Osteocyte (in vitro differentiated cells): ENCODE data around the gene UBE3C. TPM values are rescaled to one million over a fixed set of nuclear protein-coding genes. Genes with fewer than 3 reads are reported as not detected.

Experiments
- DNase-seq: peaks from one replicate; pipeline ENCODE4 v3.0.0; 2021; ENCODE audit warnings: mixed read lengths; ENCODE audit not compliant: unreplicated experiment; ENCODE audit errors: extremely low spot score
- H3K27ac Mint-ChIP-seq: one replicate; pipeline ENCODE4 v1.8.0; 2021; ENCODE audit warnings: mild to moderate bottlenecking, mixed read lengths; ENCODE audit not compliant: unreplicated experiment
- H3K27me3 Mint-ChIP-seq: one replicate; pipeline ENCODE4 v1.8.0; 2021; ENCODE audit warnings: mixed read lengths; ENCODE audit not compliant: unreplicated experiment
- H3K36me3 Mint-ChIP-seq: one replicate; pipeline ENCODE4 v1.8.0; 2021; ENCODE audit warnings: mixed read lengths; ENCODE audit not compliant: unreplicated experiment
- H3K4me1 Mint-ChIP-seq: one replicate; pipeline ENCODE4 v1.8.0; 2021; ENCODE audit warnings: mixed read lengths; ENCODE audit not compliant: unreplicated experiment
- H3K4me3 Mint-ChIP-seq: one replicate; pipeline ENCODE4 v1.8.0; 2021; ENCODE audit warnings: mild to moderate bottlenecking, moderate library complexity, mixed read lengths; ENCODE audit not compliant: unreplicated experiment
- H3K9me3 Mint-ChIP-seq: one replicate; pipeline ENCODE4 v1.8.0; 2021; ENCODE audit warnings: mixed read lengths; ENCODE audit not compliant: unreplicated experiment
- CTCF ChIP-seq: fragments of 200-600 bp; sonication (generic); IDR thresholded peaks from 2 replicates; pipeline ENCODE4 v1.5.0; 2021; ENCODE audit warnings: antibody characterized with exemption, mild to moderate bottlenecking, moderate library complexity
- total RNA-seq: library from RNA; stranded (reverse); gene quantifications from 2 replicates; pipeline ENCODE4 v1.2.1, GENCODE V29; 2021

Gene UBE3C
- total RNA-seq, 1 donor from 2014 or later = 59.6 TPM

GRCh38 chr7:157267516-157267915 is 128.8 kb downstream of the UBE3C start:
- H3K4me3 Mint-ChIP-seq = no peak overlapping the region
- no peak for DNase-seq
- no peaks in the 10 kb centered on the region for H3K9me3 Mint-ChIP-seq
- peaks cover 40% of the 10 kb centered on the region for H3K36me3 Mint-ChIP-seq
- peaks cover 16% of the 10 kb centered on the region for H3K4me1 Mint-ChIP-seq
- no peaks in the 10 kb centered on the region for H3K27me3 Mint-ChIP-seq
- no peak overlapping the region for H3K27ac Mint-ChIP-seq
- TF ChIP-seq CTCF = no peak

- Mint-ChIP-seq H3K4me3 (no peak overlapping the region), H3K9me3 (no peaks in the 10 kb centered on the region), H3K36me3 (peaks cover 39% of the 10 kb centered on the region), H3K27me3 (no peaks in the 10 kb centered on the region), H3K27ac (no peak overlapping the region), H3K4me1 (peaks cover 20% of the 10 kb centered on the region)
- no peak for TF ChIP-seq CTCF
- no peak for DNase-seq
Measured at GRCh38 chr7:157267956-157268355, 129.2 kb downstream of the UBE3C start.

GRCh38 chr7:157268540-157268939 is 129.8 kb downstream of the UBE3C start:
- DNase-seq = no peak
- H3K27me3 Mint-ChIP-seq = no peaks in the 10 kb centered on the region
- H3K36me3 Mint-ChIP-seq = peaks cover 37% of the 10 kb centered on the region
- peaks cover 26% of the 10 kb centered on the region for H3K4me1 Mint-ChIP-seq
- H3K4me3 Mint-ChIP-seq = no peak overlapping the region
- TF ChIP-seq CTCF = no peak
- no peak overlapping the region for H3K27ac Mint-ChIP-seq
- H3K9me3 Mint-ChIP-seq = no peaks in the 10 kb centered on the region

- Mint-ChIP-seq H3K9me3 (no peaks in the 10 kb centered on the region), H3K27ac (peak overlapping the region; percentile 23), H3K4me1 (peaks cover 28% of the 10 kb centered on the region), H3K27me3 (no peaks in the 10 kb centered on the region), H3K4me3 (no peak overlapping the region), H3K36me3 (peaks cover 37% of the 10 kb centered on the region)
- DNase-seq = no peak
- no peak for TF ChIP-seq CTCF
Measured at GRCh38 chr7:157269341-157270059, 130.8 kb downstream of the UBE3C start.

- no peak for DNase-seq
- H3K27me3 Mint-ChIP-seq = no peaks in the 10 kb centered on the region
- TF ChIP-seq CTCF = no peak
- no peaks in the 10 kb centered on the region for H3K9me3 Mint-ChIP-seq
- H3K4me1 Mint-ChIP-seq = peaks cover 28% of the 10 kb centered on the region
- peak overlapping the region; percentile 23 for H3K27ac Mint-ChIP-seq
- H3K36me3 Mint-ChIP-seq = peaks cover 34% of the 10 kb centered on the region
- no peak overlapping the region for H3K4me3 Mint-ChIP-seq
Measured at GRCh38 chr7:157270060-157270444, 131.3 kb downstream of the UBE3C start.
